OCI-LY3 (cell line): Measurements from ENCODE around the gene ENHO.

Source experiments
- H2AFZ ChIP-seq: fragments of 200-600, 300-600 bp; shearing (Covaris generic); 2 replicates; pipeline ENCODE4 v1.6.0; 2014; ENCODE audit warnings: antibody characterized with exemption, low read depth, low read length
- H3K27ac ChIP-seq: fragments of 200-600, 300-600 bp; sonication (generic); 2 replicates; pipeline ENCODE4 v1.5.1; 2014; ENCODE audit warnings: mild to moderate bottlenecking, low read length, moderate library complexity, mixed read lengths
- H3K27me3 ChIP-seq: fragments of 200-600, 300-600 bp; sonication (generic); 2 replicates; pipeline ENCODE4 v1.6.1; 2014; ENCODE audit warnings: low read depth, low read length, mixed read lengths
- H3K36me3 ChIP-seq: fragments of 200-600, 300-600 bp; sonication (generic); replicated peaks from 2 replicates; pipeline ENCODE3; 2014; ENCODE audit warnings: low read depth, low read length, mixed read lengths
- H3K4me1 ChIP-seq: fragments of 300-600, 200-600 bp; sonication (generic); 2 replicates; pipeline ENCODE4 v1.6.1; 2014; ENCODE audit warnings: low read length, mixed read lengths
- H3K4me2 ChIP-seq: fragments of 200-600, 300-600 bp; sonication (generic); 2 replicates; pipeline ENCODE4 v1.6.1; 2014; ENCODE audit warnings: low read length, mixed read lengths
- H3K4me3 ChIP-seq: fragments of 300-600, 200-600 bp; sonication (generic); 2 replicates; pipeline ENCODE4 v1.5.1; 2014; ENCODE audit warnings: antibody characterized with exemption, mild to moderate bottlenecking, low read length, moderate library complexity
- H3K79me2 ChIP-seq: fragments of 300-600, 200-600 bp; shearing (Covaris generic); 2 replicates; pipeline ENCODE4 v1.6.1; 2014; ENCODE audit warnings: mild to moderate bottlenecking, low read length, mixed read lengths
- H3K9ac ChIP-seq: fragments of 300-600, 200-600 bp; shearing (Covaris generic); 2 replicates; pipeline ENCODE4 v1.6.0; 2014; ENCODE audit warnings: mild to moderate bottlenecking, low read length, moderate library complexity
- H3K9me3 ChIP-seq: fragments of 200-600, 300-600 bp; shearing (Covaris generic); 2 replicates; pipeline ENCODE4 v1.6.1; 2014; ENCODE audit warnings: low read length, mixed read lengths; ENCODE audit not compliant: insufficient read depth
- H4K20me1 ChIP-seq: fragments of 200-600, 300-600 bp; sonication (generic); 2 replicates; pipeline ENCODE4 v1.6.1; 2016; ENCODE audit warnings: low read length, mixed read lengths; ENCODE audit not compliant: insufficient read depth
- EZH2phosphoT487 ChIP-seq: fragments of 200-600 bp; shearing (Covaris generic); IDR thresholded peaks from 2 replicates; pipeline ENCODE4 v1.6.1; 2018; ENCODE audit warnings: antibody characterized with exemption, mixed run types, low read depth
- TF ChIP-seq, protein P1 (sequence below): fragments of 200-600, 300-600 bp; sonication (generic); IDR thresholded peaks from 2 replicates; pipeline ENCODE4 v1.5.1; 2014; ENCODE audit warnings: antibody characterized with exemption, low read length, low read depth

Gene ENHO

DNA sequence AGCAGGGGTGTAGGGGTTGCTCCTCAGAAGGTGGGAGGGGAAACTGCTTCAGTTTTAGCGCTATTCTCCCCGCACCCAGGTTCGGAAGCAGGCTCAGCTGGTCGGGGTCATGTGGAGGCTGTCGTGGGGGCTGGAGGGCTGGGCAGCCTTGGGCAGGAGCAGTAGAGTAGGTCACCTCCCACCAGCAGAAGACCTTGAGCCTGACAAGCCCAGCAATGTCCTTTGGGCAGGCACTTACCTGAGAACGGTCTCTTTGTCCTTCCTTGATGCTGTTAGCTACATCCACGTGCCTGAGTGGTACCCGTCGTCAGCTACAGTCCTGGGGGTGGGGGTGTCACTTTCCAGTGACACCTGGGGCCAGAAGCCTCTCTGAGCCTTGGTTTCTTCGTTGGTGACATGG is 20.3 kb downstream of the ENHO start:
- Histone ChIP-seq H3K4me3 (no peak overlapping the region), H3K4me1 (peaks cover 3% of the 10 kb centered on the region; the same call in 1 of the 2 replicates), H3K4me2 (no peak overlapping the region), H3K27me3 (peaks cover 18% of the 10 kb centered on the region), H3K9ac (no peak overlapping the region), H3K36me3 (no peaks in the 10 kb centered on the region), H3K9me3 (no peaks in the 10 kb centered on the region), H3K27ac (no peak overlapping the region), H4K20me1 (0 out of 2 replicates have a peak, but pooled peaks cover 2% of the 10 kb centered on the region), H3K79me2 (no peaks in the 10 kb centered on the region), H2AFZ (no peak overlapping the region)
- TF ChIP-seq EZH2phosphoT487: no peak
- TF ChIP-seq, protein P1, sequence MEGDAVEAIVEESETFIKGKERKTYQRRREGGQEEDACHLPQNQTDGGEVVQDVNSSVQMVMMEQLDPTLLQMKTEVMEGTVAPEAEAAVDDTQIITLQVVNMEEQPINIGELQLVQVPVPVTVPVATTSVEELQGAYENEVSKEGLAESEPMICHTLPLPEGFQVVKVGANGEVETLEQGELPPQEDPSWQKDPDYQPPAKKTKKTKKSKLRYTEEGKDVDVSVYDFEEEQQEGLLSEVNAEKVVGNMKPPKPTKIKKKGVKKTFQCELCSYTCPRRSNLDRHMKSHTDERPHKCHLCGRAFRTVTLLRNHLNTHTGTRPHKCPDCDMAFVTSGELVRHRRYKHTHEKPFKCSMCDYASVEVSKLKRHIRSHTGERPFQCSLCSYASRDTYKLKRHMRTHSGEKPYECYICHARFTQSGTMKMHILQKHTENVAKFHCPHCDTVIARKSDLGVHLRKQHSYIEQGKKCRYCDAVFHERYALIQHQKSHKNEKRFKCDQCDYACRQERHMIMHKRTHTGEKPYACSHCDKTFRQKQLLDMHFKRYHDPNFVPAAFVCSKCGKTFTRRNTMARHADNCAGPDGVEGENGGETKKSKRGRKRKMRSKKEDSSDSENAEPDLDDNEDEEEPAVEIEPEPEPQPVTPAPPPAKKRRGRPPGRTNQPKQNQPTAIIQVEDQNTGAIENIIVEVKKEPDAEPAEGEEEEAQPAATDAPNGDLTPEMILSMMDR: no peak

DNA sequence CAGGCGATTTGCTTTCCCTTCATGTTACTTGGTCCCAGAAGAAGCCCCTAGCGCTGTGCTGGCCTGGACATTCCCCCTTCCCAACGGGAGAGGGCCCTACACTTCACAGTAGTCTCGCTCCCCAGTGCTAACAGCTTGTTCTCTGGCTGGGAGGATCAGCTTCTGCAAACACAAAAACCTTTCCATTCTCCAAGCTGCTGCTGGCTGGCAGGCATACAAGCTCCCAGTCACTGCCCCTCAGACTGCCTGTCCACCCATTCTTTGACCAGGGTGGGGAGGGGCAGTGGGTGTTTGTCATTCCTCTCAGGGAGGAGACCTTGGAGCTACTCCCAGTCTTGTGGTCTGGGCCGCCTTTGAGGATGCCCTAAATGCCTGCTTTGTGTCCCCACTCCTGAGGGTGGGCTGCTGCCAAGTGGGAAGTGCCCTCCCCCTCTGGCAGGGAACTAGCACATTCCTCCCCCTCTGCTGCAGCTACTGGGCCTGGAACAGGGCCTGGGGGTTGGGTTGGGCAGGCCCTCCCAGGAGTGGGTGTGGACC is 20.8 kb downstream of the ENHO start:
- Histone ChIP-seq H3K27me3 (peaks cover 18% of the 10 kb centered on the region), H3K4me1 (peaks cover 3% of the 10 kb centered on the region; the same call in 1 of the 2 replicates), H3K4me2 (no peak overlapping the region), H4K20me1 (0 out of 2 replicates have a peak, but pooled peaks cover 6% of the 10 kb centered on the region), H3K9ac (no peak overlapping the region), H3K4me3 (no peak overlapping the region), H3K9me3 (no peaks in the 10 kb centered on the region), H2AFZ (no peak overlapping the region), H3K79me2 (no peaks in the 10 kb centered on the region), H3K36me3 (no peaks in the 10 kb centered on the region), H3K27ac (no peak overlapping the region)
- TF ChIP-seq EZH2phosphoT487: no peak
- TF ChIP-seq, protein P1: no peak

- no peak overlapping the region for H3K4me2 ChIP-seq
- no peak overlapping the region for H3K9ac ChIP-seq
- TF ChIP-seq, protein P1: no peak
- no peak for TF ChIP-seq EZH2phosphoT487
- H3K27ac ChIP-seq: no peak overlapping the region
- no peaks in the 10 kb centered on the region for H3K36me3 ChIP-seq
- H3K27me3 ChIP-seq: peaks cover 18% of the 10 kb centered on the region
- H4K20me1 ChIP-seq: 0 out of 2 replicates have a peak, but pooled peaks cover 6% of the 10 kb centered on the region
- H2AFZ ChIP-seq: no peak overlapping the region
- no peaks in the 10 kb centered on the region for H3K79me2 ChIP-seq
- no peak overlapping the region for H3K4me3 ChIP-seq
- no peaks in the 10 kb centered on the region for H3K9me3 ChIP-seq
- peaks cover 3% of the 10 kb centered on the region; the same call in 1 of the 2 replicates for H3K4me1 ChIP-seq
These were observed 21.4 kb downstream of the ENHO start for GRCh38 chr9:34501372-34501771.

GRCh38 chr9:34500623-34501267 is 22.0 kb downstream of the ENHO start:
- Histone ChIP-seq H4K20me1 (0 out of 2 replicates have a peak, but pooled peaks cover 6% of the 10 kb centered on the region), H3K4me3 (no peak overlapping the region), H3K9me3 (no peaks in the 10 kb centered on the region), H3K27ac (no peak overlapping the region), H3K36me3 (no peaks in the 10 kb centered on the region), H3K79me2 (no peaks in the 10 kb centered on the region), H2AFZ (no peak overlapping the region), H3K9ac (no peak overlapping the region), H3K4me2 (peak overlapping the region; percentile 10; the same call in 1 of the 2 replicates), H3K4me1 (peaks cover 3% of the 10 kb centered on the region; the same call in 1 of the 2 replicates), H3K27me3 (peaks cover 18% of the 10 kb centered on the region)
- TF ChIP-seq EZH2phosphoT487: no peak
- TF ChIP-seq, protein P1: peak; percentile 97
